Panc1 (cell line): ENCODE data around the gene CCDC60. TPM values are rescaled to one million over a fixed set of nuclear protein-coding genes. Genes with fewer than 3 reads are reported as not detected.

Experiments used
- ATAC-seq: fragments of 200-7000 bp; cut with Tn5 transposase; 2 replicates; pipeline ENCODE4 v1.9.1; 2020; ENCODE audit warnings: mild to moderate bottlenecking, moderate library complexity
- BruUV-seq: library from RNA; stranded (reverse); fragments of 400-500 nt; replicated peaks from 2 replicates; lab custom pipeline; 2021; lab: Mats Ljungman, UMichigan
- CTCF ChIA-PET: fragments of 300-600 bp; sonication (Branson Sonifier 250); formaldehyde crosslinking; loops from one replicate; lab custom pipeline; 2022; ENCODE audit warnings: antibody characterized with exemption; lab: Charles Lee
- POLR2A ChIA-PET: fragments of 300-600 bp; sonication (Branson Sonifier 250); formaldehyde crosslinking; loops from one replicate; lab custom pipeline; 2022; ENCODE audit warnings: antibody characterized with exemption; lab: Charles Lee
- DNase-seq: peaks from one replicate; pipeline ENCODE4 v3.0.0-alpha.2; 2010; ENCODE audit warnings: low read depth, low spot score
- H3K27ac ChIP-seq: 2 replicates; pipeline ENCODE4 v1.5.1; 2011; ENCODE audit warnings: mild to moderate bottlenecking, low read length, inconsistent platforms
- H3K27me3 ChIP-seq: fragments of 200-500 bp; sonication (Bioruptor generic); 2 replicates; pipeline ENCODE4 v1.6.0; 2014; ENCODE audit warnings: low read length, inconsistent platforms; ENCODE audit not compliant: control insufficient read depth, insufficient read depth
- H3K36me3 ChIP-seq: fragments of 200-500 bp; sonication (Bioruptor generic); 2 replicates; pipeline ENCODE4 v1.5.1; 2014; ENCODE audit warnings: inconsistent platforms, mild to moderate bottlenecking, low read length, moderate library complexity; ENCODE audit not compliant: control insufficient read depth, insufficient read depth
- H3K4me1 ChIP-seq: 2 replicates; pipeline ENCODE4 v1.5.1; 2011; ENCODE audit warnings: inconsistent platforms, mild to moderate bottlenecking, low read length, moderate library complexity; ENCODE audit not compliant: control insufficient read depth, insufficient read depth
- H3K4me3 ChIP-seq, 2 experiments: 2 replicates each; pipeline ENCODE4 v1.5.1; 2011 to 2012; ENCODE audit warnings: low read depth in 2 of 2, low read length in 2 of 2, mild to moderate bottlenecking in 2 of 2, inconsistent platforms in 1 of 2, moderate library complexity in 1 of 2
- H3K9me3 ChIP-seq: fragments of 200-500 bp; sonication (Bioruptor generic); 2 replicates; pipeline ENCODE4 v1.5.1; 2014; ENCODE audit warnings: low read depth, mild to moderate bottlenecking, inconsistent platforms, low read length, moderate library complexity; ENCODE audit not compliant: control insufficient read depth, insufficient read depth
- CTCF ChIP-seq: fragments of 450-650 bp; IDR thresholded peaks from 2 replicates; pipeline ENCODE4 v1.5.1; 2017; ENCODE audit warnings: mild to moderate bottlenecking
- POLR2AphosphoS5 ChIP-seq: IDR thresholded peaks from 2 replicates; pipeline ENCODE4 v1.6.1; 2012; ENCODE audit warnings: mild to moderate bottlenecking, low read depth, low read length, moderate library complexity
- REST ChIP-seq, 2 experiments: IDR thresholded peaks; 2 replicates each; pipeline ENCODE4 v1.6.1; 2011 to 2012; ENCODE audit warnings: low read depth in 2 of 2, control low read depth in 1 of 2, low read length in 1 of 2, mild to moderate bottlenecking in 1 of 2, moderate library complexity in 1 of 2; ENCODE audit not compliant: insufficient read depth in 1 of 2
- SIN3A ChIP-seq: IDR thresholded peaks from 2 replicates; pipeline ENCODE4 v1.6.1; 2012; ENCODE audit warnings: low read depth, mild to moderate bottlenecking, low read length, moderate library complexity, borderline replicate concordance; ENCODE audit not compliant: insufficient read depth
- TCF7L2 ChIP-seq: IDR thresholded peaks from 2 replicates; pipeline ENCODE4 v1.6.1; 2011; ENCODE audit warnings: mild to moderate bottlenecking, low read depth, low read length, inconsistent platforms
- in situ Hi-C: cut with HindIII; loops from 2 replicates; pipeline ENCODE4 v1.10.0; 2016; ENCODE audit warnings: low sequenced_read_pairs, low pct_unique_long_range_greater_than_20kb
- intact Hi-C: fragments of 100-400 bp; cut with micrococcal nuclease; formaldehyde crosslinking; loops from one replicate; pipeline ENCODE4 v1.10.0; 2022; ENCODE audit not compliant: unreplicated experiment
- total RNA-seq: library from RNA; stranded (reverse); gene quantifications from one replicate; pipeline ENCODE4 v1.2.1, GENCODE V29; 2021; ENCODE audit not compliant: unreplicated experiment

CCDC60 gene
- total RNA-seq, 1 experiment from 2014 or later, result not detected

- Histone ChIP-seq H3K4me1 (no peaks in the 10 kb centered on the region), H3K27ac (no peak overlapping the region), H3K27me3 (no peaks in the 10 kb centered on the region), H3K36me3 (no peaks in the 10 kb centered on the region), H3K4me3 (no peak overlapping the region), H3K9me3 (no peaks in the 10 kb centered on the region)
- DNase-seq, result peak; percentile 54
- in situ Hi-C loops (no loop called here), intact Hi-C loops (no loop called here)
- CTCF ChIA-PET, result interaction anchor here (0.6 kb wide), 1 partner anchor 326 kb away, joined by 4 read pairs; no protein-coding TSS in a partner anchor
- no peak for TF ChIP-seq CTCF
- no peak for TF ChIP-seq SIN3A
- no TSS peak for BruUV-seq
- ATAC-seq, result peak; percentile 48; the same call in 1 of the 2 replicates
- POLR2A ChIA-PET, result no interaction called here
These were observed 144.6 kb downstream of the CCDC60 start for GRCh38 chr12:119479121-119479561.

GRCh38 chr12:119480551-119480950, 146.0 kb downstream of the CCDC60 start:
- POLR2A ChIA-PET, result no interaction called here
- BruUV-seq, result no TSS peak
- in situ Hi-C loops, result no loop called here

More at GRCh38 chr12:119480551-119480950, 146.0 kb downstream of the CCDC60 start:
- DNase-seq, result no peak
- CTCF ChIA-PET, result interaction anchor here (0.6 kb wide), 3 partner anchors 12 to 433 kb away, joined by 3 to 5 read pairs (median 4); no protein-coding TSS in a partner anchor
- intact Hi-C loops, result no loop called here
- ATAC-seq, result no peak
- Histone ChIP-seq H3K27me3 (no peaks in the 10 kb centered on the region), H3K36me3 (no peaks in the 10 kb centered on the region), H3K4me3 (no peak overlapping the region), H3K27ac (no peak overlapping the region), H3K9me3 (no peaks in the 10 kb centered on the region), H3K4me1 (no peaks in the 10 kb centered on the region)
- TF ChIP-seq TCF7L2, result no peak
- no peak for TF ChIP-seq SIN3A
- TF ChIP-seq POLR2AphosphoS5, result no peak
- no peak for TF ChIP-seq CTCF
- TF ChIP-seq REST (IDR thresholded peaks at IDR 0.05; ENCODE audit: insufficient read depth in 1 of 2, low read depth in 2 of 2, low read length in 1 of 2), result no peak
